ENCODE data around the gene MSRB3.

DNA sequence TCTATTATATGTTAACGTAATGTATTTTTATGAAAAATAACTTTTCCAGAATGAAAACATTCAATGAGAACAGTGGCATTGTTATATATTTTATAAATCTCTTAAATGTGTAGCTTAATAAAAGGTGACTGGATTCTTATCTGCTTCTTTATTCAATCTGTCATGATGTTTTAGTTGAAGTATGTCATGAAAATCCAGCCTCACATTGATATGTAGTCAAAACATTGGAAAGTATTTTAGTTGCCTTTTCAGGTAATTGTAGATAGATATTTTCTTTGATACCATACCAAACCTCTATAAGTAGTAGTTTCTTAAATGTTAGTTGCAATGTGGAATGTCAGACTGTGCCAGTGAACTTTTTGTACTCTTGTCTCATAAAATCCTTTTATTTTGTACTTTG is 41.3 kb upstream of the MSRB3 start:
- TF ChIP-seq POLR2A (IDR thresholded peaks at IDR 0.05) = no peak
- TF ChIP-seq, protein P1, sequence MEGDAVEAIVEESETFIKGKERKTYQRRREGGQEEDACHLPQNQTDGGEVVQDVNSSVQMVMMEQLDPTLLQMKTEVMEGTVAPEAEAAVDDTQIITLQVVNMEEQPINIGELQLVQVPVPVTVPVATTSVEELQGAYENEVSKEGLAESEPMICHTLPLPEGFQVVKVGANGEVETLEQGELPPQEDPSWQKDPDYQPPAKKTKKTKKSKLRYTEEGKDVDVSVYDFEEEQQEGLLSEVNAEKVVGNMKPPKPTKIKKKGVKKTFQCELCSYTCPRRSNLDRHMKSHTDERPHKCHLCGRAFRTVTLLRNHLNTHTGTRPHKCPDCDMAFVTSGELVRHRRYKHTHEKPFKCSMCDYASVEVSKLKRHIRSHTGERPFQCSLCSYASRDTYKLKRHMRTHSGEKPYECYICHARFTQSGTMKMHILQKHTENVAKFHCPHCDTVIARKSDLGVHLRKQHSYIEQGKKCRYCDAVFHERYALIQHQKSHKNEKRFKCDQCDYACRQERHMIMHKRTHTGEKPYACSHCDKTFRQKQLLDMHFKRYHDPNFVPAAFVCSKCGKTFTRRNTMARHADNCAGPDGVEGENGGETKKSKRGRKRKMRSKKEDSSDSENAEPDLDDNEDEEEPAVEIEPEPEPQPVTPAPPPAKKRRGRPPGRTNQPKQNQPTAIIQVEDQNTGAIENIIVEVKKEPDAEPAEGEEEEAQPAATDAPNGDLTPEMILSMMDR (IDR thresholded peaks at IDR 0.05) = no peak

Data from esophagus squamous epithelium (tissue), 4 donors.